Tibial nerve (tissue), 4 donors: Measurements from ENCODE around the gene TMEM63C.

Experiments used
- CTCF ChIP-seq, 5 experiments: fragments of 200-600 bp in 3 of 5; fragments of 450-650 bp in 2 of 5; sonication (generic) in 3 of 5; IDR thresholded peaks; one replicate each; pipeline ENCODE4 v1.5.1; 2016 to 2019; ENCODE audit warnings: antibody characterized with exemption in 5 of 5, mild to moderate bottlenecking in 3 of 5, moderate library complexity in 2 of 5
- EP300 ChIP-seq, 2 donors: sonication (generic); formaldehyde crosslinking; IDR thresholded peaks; one replicate each; pipeline ENCODE4 v1.6.1; 2017; ENCODE audit warnings: antibody characterized with exemption in 2 of 2, mild to moderate bottlenecking in 1 of 2

DNA sequence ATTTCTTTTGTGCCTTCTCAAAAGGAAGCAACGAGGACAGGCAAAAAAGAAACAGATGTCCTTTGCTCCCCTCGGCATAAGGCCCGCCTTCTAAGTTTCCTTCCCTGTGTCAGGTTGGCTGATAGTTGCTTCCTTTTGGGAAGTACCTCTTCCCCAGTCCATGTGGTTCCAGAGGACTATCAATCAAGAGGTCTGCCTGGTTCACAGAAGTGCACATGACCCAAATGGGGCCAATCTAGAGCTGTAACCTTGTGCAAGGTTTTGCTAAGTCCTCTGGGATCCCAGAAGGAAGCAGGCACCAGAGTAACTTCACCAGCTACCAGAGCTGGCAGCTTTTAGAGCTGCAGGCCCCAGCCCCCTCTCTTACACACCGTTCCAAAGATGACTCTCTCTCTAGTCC is 42.6 kb downstream of the TMEM63C start:
- no peak for TF ChIP-seq EP300 (IDR thresholded peaks at IDR 0.05)
- no peak for TF ChIP-seq CTCF (IDR thresholded peaks at IDR 0.05)
